ENCODE results near the gene PSMG1. TPM values are rescaled to one million over a fixed set of nuclear protein-coding genes. Genes with fewer than 3 reads are reported as not detected.
A peak's percentile ranks its signal among the peaks of the same experiment; 100 is the strongest.

PSMG1 gene
- polyA plus RNA-seq, 1 donor = 56.6 TPM

GRCh38 chr21:39217356-39218081, 34.3 kb upstream of the PSMG1 start:
- Histone ChIP-seq H3K4me1 (ENCODE audit: control insufficient read depth, insufficient read depth, low read length) (no peaks in the 10 kb centered on the region), H3K27me3 (ENCODE audit: control insufficient read depth, insufficient read depth, low read length) (no peaks in the 10 kb centered on the region), H3K9me3 (ENCODE audit: control insufficient read depth, low read depth, low read length) (no peaks in the 10 kb centered on the region), H3K4me3 (ENCODE audit: low read length) (no peak overlapping the region), H3K36me3 (ENCODE audit: control insufficient read depth, insufficient read depth, low read length) (peaks cover 35% of the 10 kb centered on the region), H3K27ac (ENCODE audit: low read length) (no peak overlapping the region)
- no peak for DNase-seq
- 100% methylated on average over 1 of the region's 3 CpGs for WGBS (ENCODE audit: insufficient coverage, low lambda C conversion rate)

- H3K4me3 ChIP-seq (ENCODE audit: low read length) = no peak overlapping the region
- WGBS (ENCODE audit: insufficient coverage, low lambda C conversion rate) = no CpG with 5 or more reads among the region's 2 CpGs
- peaks cover 36% of the 10 kb centered on the region for H3K36me3 ChIP-seq (ENCODE audit: control insufficient read depth, insufficient read depth, low read length)
- no peaks in the 10 kb centered on the region for H3K9me3 ChIP-seq (ENCODE audit: control insufficient read depth, low read depth, low read length)
- no peak for DNase-seq
- no peaks in the 10 kb centered on the region for H3K27me3 ChIP-seq (ENCODE audit: control insufficient read depth, insufficient read depth, low read length)
- H3K27ac ChIP-seq (ENCODE audit: low read length) = no peak overlapping the region
- H3K4me1 ChIP-seq (ENCODE audit: control insufficient read depth, insufficient read depth, low read length) = no peaks in the 10 kb centered on the region
These were observed 33.0 kb upstream of the PSMG1 start for GRCh38 chr21:39216290-39216689.

- H3K27me3 ChIP-seq (ENCODE audit: control insufficient read depth, insufficient read depth, low read length) = no peaks in the 10 kb centered on the region
- H3K4me1 ChIP-seq (ENCODE audit: control insufficient read depth, insufficient read depth, low read length) = no peaks in the 10 kb centered on the region
- H3K27ac ChIP-seq (ENCODE audit: low read length) = no peak overlapping the region
- no peak for DNase-seq
- 93% methylated on average over 3 of the region's 7 CpGs for WGBS (ENCODE audit: insufficient coverage, low lambda C conversion rate)
- no peak overlapping the region for H3K4me3 ChIP-seq (ENCODE audit: low read length)
- H3K9me3 ChIP-seq (ENCODE audit: control insufficient read depth, low read depth, low read length) = no peaks in the 10 kb centered on the region
- H3K36me3 ChIP-seq (ENCODE audit: control insufficient read depth, insufficient read depth, low read length) = peaks cover 37% of the 10 kb centered on the region
These were observed 31.8 kb upstream of the PSMG1 start for GRCh38 chr21:39215078-39215477.

- H3K27ac ChIP-seq (ENCODE audit: low read length) = peak overlapping the region; percentile 47
- peaks cover 4% of the 10 kb centered on the region for H3K4me1 ChIP-seq (ENCODE audit: control insufficient read depth, insufficient read depth, low read length)
- no peaks in the 10 kb centered on the region for H3K9me3 ChIP-seq (ENCODE audit: control insufficient read depth, low read depth, low read length)
- peak in 1 of 2 donors; percentile 24 for DNase-seq
- peaks cover 55% of the 10 kb centered on the region for H3K36me3 ChIP-seq (ENCODE audit: control insufficient read depth, insufficient read depth, low read length)
- no peaks in the 10 kb centered on the region for H3K27me3 ChIP-seq (ENCODE audit: control insufficient read depth, insufficient read depth, low read length)
- 79% methylated on average over 2 of the region's 2 CpGs for WGBS (ENCODE audit: insufficient coverage, low lambda C conversion rate)
- H3K4me3 ChIP-seq (ENCODE audit: low read length) = no peak overlapping the region
These were observed 26.1 kb upstream of the PSMG1 start for GRCh38 chr21:39209334-39209688.

GRCh38 chr21:39208624-39209333, 25.5 kb upstream of the PSMG1 start:
- H3K36me3 ChIP-seq (ENCODE audit: control insufficient read depth, insufficient read depth, low read length) = peaks cover 52% of the 10 kb centered on the region
- peak overlapping the region; percentile 47 for H3K27ac ChIP-seq (ENCODE audit: low read length)
- no CpG with 5 or more reads among the region's 6 CpGs for WGBS (ENCODE audit: insufficient coverage, low lambda C conversion rate)
- no peaks in the 10 kb centered on the region for H3K27me3 ChIP-seq (ENCODE audit: control insufficient read depth, insufficient read depth, low read length)
- no peak overlapping the region for H3K4me3 ChIP-seq (ENCODE audit: low read length)
- H3K9me3 ChIP-seq (ENCODE audit: control insufficient read depth, low read depth, low read length) = no peaks in the 10 kb centered on the region
- DNase-seq = peak; percentile 85 to 93
- H3K4me1 ChIP-seq (ENCODE audit: control insufficient read depth, insufficient read depth, low read length) = peaks cover 4% of the 10 kb centered on the region

- Histone ChIP-seq H3K27me3 (ENCODE audit: control insufficient read depth, insufficient read depth, low read length) (no peaks in the 10 kb centered on the region), H3K4me3 (ENCODE audit: low read length) (no peak overlapping the region), H3K9me3 (ENCODE audit: control insufficient read depth, low read depth, low read length) (no peaks in the 10 kb centered on the region), H3K36me3 (ENCODE audit: control insufficient read depth, insufficient read depth, low read length) (peaks cover 75% of the 10 kb centered on the region), H3K27ac (ENCODE audit: low read length) (no peak overlapping the region), H3K4me1 (ENCODE audit: control insufficient read depth, insufficient read depth, low read length) (peaks cover 4% of the 10 kb centered on the region)
- 88% methylated on average over 1 of the region's 1 CpG for WGBS (ENCODE audit: insufficient coverage, low lambda C conversion rate)
- DNase-seq = no peak
These were observed 20.9 kb upstream of the PSMG1 start for GRCh38 chr21:39204134-39204533.

GRCh38 chr21:39198800-39199199, 15.5 kb upstream of the PSMG1 start:
- Histone ChIP-seq H3K36me3 (ENCODE audit: control insufficient read depth, insufficient read depth, low read length) (peaks cover 56% of the 10 kb centered on the region), H3K9me3 (ENCODE audit: control insufficient read depth, low read depth, low read length) (no peaks in the 10 kb centered on the region), H3K4me3 (ENCODE audit: low read length) (no peak overlapping the region), H3K4me1 (ENCODE audit: control insufficient read depth, insufficient read depth, low read length) (peaks cover 4% of the 10 kb centered on the region), H3K27me3 (ENCODE audit: control insufficient read depth, insufficient read depth, low read length) (no peaks in the 10 kb centered on the region), H3K27ac (ENCODE audit: low read length) (no peak overlapping the region)
- no peak for DNase-seq
- whole genome bisulfite sequencing (ENCODE audit: insufficient coverage, low lambda C conversion rate) = 100% methylated on average over 2 of the region's 2 CpGs

GRCh38 chr21:39197448-39198233, 14.4 kb upstream of the PSMG1 start:
- WGBS (ENCODE audit: insufficient coverage, low lambda C conversion rate) = 93% methylated on average over 2 of the region's 5 CpGs
- Histone ChIP-seq H3K27ac (ENCODE audit: low read length) (peak overlapping the region; percentile 54), H3K4me3 (ENCODE audit: low read length) (no peak overlapping the region)

GRCh38 chr21:39196838-39197237, 13.6 kb upstream of the PSMG1 start:
- Histone ChIP-seq H3K27ac (ENCODE audit: low read length) (peak overlapping the region; percentile 54), H3K27me3 (ENCODE audit: control insufficient read depth, insufficient read depth, low read length) (no peaks in the 10 kb centered on the region), H3K4me1 (ENCODE audit: control insufficient read depth, insufficient read depth, low read length) (peaks cover 5% of the 10 kb centered on the region), H3K9me3 (ENCODE audit: control insufficient read depth, low read depth, low read length) (no peaks in the 10 kb centered on the region), H3K36me3 (ENCODE audit: control insufficient read depth, insufficient read depth, low read length) (peaks cover 43% of the 10 kb centered on the region), H3K4me3 (ENCODE audit: low read length) (no peak overlapping the region)
- WGBS (ENCODE audit: insufficient coverage, low lambda C conversion rate) = no CpG with 5 or more reads among the region's 1 CpG
- DNase-seq = peak in 1 of 2 donors; percentile 26

More at GRCh38 chr21:39197448-39198233, 14.4 kb upstream of the PSMG1 start:
- Histone ChIP-seq H3K9me3 (ENCODE audit: control insufficient read depth, low read depth, low read length) (no peaks in the 10 kb centered on the region), H3K27me3 (ENCODE audit: control insufficient read depth, insufficient read depth, low read length) (no peaks in the 10 kb centered on the region), H3K4me1 (ENCODE audit: control insufficient read depth, insufficient read depth, low read length) (peaks cover 5% of the 10 kb centered on the region), H3K36me3 (ENCODE audit: control insufficient read depth, insufficient read depth, low read length) (peaks cover 48% of the 10 kb centered on the region)
- DNase-seq = peak; percentile 34 to 62

GRCh38 chr21:39196310-39196709, 13.1 kb upstream of the PSMG1 start:
- Histone ChIP-seq H3K36me3 (ENCODE audit: control insufficient read depth, insufficient read depth, low read length) (peaks cover 37% of the 10 kb centered on the region), H3K27ac (ENCODE audit: low read length) (peak overlapping the region; percentile 54)

More at GRCh38 chr21:39196310-39196709, 13.1 kb upstream of the PSMG1 start:
- Histone ChIP-seq H3K9me3 (ENCODE audit: control insufficient read depth, low read depth, low read length) (no peaks in the 10 kb centered on the region), H3K27me3 (ENCODE audit: control insufficient read depth, insufficient read depth, low read length) (no peaks in the 10 kb centered on the region), H3K4me3 (ENCODE audit: low read length) (no peak overlapping the region), H3K4me1 (ENCODE audit: control insufficient read depth, insufficient read depth, low read length) (peaks cover 5% of the 10 kb centered on the region)
- DNase-seq = no peak
- 92% methylated on average over 4 of the region's 7 CpGs for WGBS (ENCODE audit: insufficient coverage, low lambda C conversion rate)

Measured in large intestine (tissue), 3 donors.